ENCODE results near the gene MAGEA2B.
"Not testable (repeated sequence)": the region's sequence is repeated elsewhere in the genome, so short reads cannot be mapped to it uniquely, and the experiment has no call there.

MAGEA2B gene, protein sequence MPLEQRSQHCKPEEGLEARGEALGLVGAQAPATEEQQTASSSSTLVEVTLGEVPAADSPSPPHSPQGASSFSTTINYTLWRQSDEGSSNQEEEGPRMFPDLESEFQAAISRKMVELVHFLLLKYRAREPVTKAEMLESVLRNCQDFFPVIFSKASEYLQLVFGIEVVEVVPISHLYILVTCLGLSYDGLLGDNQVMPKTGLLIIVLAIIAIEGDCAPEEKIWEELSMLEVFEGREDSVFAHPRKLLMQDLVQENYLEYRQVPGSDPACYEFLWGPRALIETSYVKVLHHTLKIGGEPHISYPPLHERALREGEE

DNA sequence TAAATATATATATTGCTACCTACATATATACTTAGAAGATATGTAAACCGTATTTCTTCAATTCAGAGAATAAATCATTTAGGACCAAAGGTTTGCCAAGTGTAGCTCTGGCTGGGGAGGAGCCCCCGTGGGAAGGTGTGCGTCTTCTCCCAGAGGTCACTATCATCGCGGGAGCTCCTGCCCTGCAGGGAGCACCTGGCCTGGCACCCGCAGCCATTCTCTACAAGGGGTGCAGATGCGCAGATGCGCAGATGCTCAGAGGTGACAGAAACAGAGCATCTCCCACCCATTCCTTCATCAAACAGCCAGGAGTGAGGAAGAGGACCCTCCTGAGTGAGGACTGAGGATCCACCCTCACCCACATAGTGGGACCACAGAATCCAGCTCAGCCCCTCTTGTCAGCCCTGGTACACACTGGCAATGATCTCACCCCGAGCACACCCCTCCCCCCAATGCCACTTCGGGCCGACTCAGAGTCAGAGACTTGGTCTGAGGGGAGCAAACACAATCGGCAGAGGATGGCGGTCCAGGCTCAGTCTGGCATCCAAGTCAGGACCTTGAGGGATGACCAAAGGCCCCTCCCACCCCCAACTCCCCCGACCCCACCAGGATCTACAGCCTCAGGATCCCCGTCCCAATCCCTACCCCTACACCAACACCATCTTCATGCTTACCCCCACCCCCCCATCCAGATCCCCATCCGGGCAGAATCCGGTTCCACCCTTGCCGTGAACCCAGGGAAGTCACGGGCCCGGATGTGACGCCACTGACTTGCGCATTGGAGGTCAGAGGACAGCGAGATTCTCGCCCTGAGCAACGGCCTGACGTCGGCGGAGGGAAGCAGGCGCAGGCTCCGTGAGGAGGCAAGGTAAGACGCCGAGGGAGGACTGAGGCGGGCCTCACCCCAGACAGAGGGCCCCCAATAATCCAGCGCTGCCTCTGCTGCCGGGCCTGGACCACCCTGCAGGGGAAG lies at the start of gene MAGEA2B:
MAGEA2B (plus strand) TSS at position 814 of the 973 bp plus-strand sequence. CDS start 2,479 bp downstream, outside the sequence.
- not testable (repeated sequence) for H3K4me3 ChIP-seq (ENCODE audit: low read depth, low read length); DNase-seq (ENCODE audit: low read depth)

DNA sequence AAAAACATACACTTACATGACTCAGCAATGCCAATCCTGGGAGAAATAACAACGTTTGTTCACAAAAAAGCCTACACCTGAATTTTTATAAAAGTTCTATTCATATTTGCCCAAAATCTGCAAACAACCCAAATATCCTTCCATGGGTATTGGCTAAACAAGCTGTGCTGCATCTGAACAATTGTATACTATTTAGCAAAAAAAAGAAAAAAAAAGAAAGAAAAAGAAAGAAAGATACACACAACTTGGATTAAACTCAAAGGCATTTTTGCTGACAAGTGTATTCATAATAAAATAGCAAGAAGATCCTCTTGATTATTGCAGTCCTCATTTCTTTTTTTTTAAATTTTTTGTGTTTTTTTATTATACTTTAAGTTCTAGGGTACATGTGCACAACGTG lies 40.3 kb upstream of the MAGEA2B start:
- no peak for DNase-seq (ENCODE audit: low read depth)
- TF ChIP-seq MYC (IDR thresholded peaks at IDR 0.05; ENCODE audit: low read depth, low read length) (no peak), POLR2A (IDR thresholded peaks at IDR 0.05; ENCODE audit: extremely low read depth, insufficient read length) (no peak)
- TF ChIP-seq, protein P1, sequence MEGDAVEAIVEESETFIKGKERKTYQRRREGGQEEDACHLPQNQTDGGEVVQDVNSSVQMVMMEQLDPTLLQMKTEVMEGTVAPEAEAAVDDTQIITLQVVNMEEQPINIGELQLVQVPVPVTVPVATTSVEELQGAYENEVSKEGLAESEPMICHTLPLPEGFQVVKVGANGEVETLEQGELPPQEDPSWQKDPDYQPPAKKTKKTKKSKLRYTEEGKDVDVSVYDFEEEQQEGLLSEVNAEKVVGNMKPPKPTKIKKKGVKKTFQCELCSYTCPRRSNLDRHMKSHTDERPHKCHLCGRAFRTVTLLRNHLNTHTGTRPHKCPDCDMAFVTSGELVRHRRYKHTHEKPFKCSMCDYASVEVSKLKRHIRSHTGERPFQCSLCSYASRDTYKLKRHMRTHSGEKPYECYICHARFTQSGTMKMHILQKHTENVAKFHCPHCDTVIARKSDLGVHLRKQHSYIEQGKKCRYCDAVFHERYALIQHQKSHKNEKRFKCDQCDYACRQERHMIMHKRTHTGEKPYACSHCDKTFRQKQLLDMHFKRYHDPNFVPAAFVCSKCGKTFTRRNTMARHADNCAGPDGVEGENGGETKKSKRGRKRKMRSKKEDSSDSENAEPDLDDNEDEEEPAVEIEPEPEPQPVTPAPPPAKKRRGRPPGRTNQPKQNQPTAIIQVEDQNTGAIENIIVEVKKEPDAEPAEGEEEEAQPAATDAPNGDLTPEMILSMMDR (IDR thresholded peaks at IDR 0.05; ENCODE audit: low read depth, low read length) = no peak
- TF ChIP-seq, protein P2, sequence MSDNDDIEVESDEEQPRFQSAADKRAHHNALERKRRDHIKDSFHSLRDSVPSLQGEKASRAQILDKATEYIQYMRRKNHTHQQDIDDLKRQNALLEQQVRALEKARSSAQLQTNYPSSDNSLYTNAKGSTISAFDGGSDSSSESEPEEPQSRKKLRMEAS (IDR thresholded peaks at IDR 0.05; ENCODE audit: low read depth, low read length) = no peak
- H3K4me3 ChIP-seq (ENCODE audit: low read depth, low read length) = no peak overlapping the region

DNA sequence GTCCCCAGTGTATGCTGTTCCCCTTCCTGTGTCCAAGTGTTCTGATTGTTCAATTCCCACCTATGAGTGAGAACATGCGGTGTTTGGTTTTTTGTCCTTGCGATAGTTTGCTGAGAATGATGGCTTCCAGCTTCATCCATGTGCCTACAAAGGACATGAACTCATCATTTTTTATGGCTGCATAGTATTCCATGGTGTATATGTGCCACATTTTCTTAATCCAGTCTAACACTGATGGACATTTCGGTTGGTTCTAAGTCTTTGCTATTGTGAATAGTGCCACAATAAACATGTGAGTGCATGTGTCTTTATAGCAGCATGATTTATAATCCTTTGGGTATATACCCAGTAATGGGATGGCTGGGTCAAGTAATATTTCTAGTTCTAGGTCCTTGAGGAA lies 39.8 kb upstream of the MAGEA2B start:
- H3K4me3 ChIP-seq (ENCODE audit: low read depth, low read length); DNase-seq (ENCODE audit: low read depth): not testable (repeated sequence)

DNA sequence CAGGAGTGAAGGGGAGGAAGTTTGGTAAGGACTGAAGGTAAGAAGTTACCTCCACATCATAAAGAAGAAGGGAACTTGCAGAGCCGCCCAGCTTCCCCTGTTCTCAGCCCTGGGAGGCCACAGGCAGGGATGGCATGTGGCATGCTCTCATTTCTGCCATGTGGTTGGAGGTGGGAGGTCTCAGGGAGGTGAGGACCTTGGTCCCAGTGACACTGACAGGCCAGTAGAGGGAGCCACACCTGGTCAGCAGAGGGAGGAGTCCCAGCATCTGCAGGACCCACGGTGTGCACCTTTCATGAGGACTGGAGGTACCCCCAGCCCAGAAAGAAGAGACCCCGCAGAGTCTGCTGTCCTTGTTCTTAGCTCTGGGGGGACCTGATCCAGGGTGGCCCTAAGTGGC lies 33.4 kb upstream of the MAGEA2B start:
- DNase-seq (ENCODE audit: low read depth); H3K4me3 ChIP-seq (ENCODE audit: low read depth, low read length): not testable (repeated sequence)

DNA sequence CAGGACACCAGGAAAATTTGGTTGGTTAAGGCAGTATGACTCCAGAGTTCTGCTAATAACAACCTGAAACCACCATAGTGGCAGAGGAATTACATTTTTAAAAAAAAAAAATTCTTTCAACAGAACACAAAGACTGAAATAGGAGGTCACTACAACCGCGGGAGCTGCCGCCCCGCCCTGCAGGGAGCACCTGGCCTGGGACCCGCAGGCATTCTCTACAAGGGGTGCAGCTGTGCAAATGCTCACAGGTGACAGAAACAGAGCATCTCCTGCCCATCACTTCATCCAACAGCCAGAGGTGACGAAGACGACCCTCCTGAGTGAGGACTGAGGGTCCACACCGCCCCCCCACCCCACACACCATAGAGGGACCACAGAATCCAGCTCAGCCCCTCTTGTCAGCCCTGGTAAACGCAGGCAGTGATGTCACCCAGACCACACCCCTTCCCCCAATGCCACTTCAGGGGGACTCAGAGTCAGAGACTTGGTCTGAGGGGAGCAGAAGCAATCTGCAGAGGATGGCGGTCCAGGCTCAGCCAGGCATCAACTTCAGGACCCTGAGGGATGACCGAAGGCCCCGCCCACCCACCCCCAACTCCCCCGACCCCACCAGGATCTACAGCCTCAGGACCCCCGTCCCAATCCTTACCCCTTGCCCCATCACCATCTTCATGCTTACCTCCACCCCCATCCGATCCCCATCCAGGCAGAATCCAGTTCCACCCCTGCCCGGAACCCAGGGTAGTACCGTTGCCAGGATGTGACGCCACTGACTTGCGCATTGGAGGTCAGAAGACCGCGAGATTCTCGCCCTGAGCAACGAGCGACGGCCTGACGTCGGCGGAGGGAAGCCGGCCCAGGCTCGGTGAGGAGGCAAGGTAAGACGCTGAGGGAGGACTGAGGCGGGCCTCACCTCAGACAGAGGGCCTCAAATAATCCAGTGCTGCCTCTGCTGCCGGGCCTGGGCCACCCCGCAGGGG lies 16.2 kb upstream of the MAGEA2B start, which contains the start of gene MAGEA3:
MAGEA3 (plus strand) TSS at position 843 of the 980 bp plus-strand sequence. CDS start 2,039 bp downstream, outside the sequence.
- H3K4me3 ChIP-seq (ENCODE audit: low read depth, low read length) = not testable (repeated sequence)

DNA sequence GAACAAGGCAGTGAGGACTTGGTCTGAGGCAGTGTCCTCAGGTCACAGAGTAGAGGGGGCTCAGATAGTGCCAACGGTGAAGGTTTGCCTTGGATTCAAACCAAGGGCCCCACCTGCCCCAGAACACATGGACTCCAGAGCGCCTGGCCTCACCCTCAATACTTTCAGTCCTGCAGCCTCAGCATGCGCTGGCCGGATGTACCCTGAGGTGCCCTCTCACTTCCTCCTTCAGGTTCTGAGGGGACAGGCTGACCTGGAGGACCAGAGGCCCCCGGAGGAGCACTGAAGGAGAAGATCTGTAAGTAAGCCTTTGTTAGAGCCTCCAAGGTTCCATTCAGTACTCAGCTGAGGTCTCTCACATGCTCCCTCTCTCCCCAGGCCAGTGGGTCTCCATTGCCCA lies 14.0 kb upstream of the MAGEA2B start:
- not testable (repeated sequence) for DNase-seq (ENCODE audit: low read depth); H3K4me3 ChIP-seq (ENCODE audit: low read depth, low read length)

More for the DNA sequence above, 16.2 kb upstream of the MAGEA2B start, which contains the start of gene MAGEA3:
- not testable (repeated sequence) for DNase-seq (ENCODE audit: low read depth)

DNA sequence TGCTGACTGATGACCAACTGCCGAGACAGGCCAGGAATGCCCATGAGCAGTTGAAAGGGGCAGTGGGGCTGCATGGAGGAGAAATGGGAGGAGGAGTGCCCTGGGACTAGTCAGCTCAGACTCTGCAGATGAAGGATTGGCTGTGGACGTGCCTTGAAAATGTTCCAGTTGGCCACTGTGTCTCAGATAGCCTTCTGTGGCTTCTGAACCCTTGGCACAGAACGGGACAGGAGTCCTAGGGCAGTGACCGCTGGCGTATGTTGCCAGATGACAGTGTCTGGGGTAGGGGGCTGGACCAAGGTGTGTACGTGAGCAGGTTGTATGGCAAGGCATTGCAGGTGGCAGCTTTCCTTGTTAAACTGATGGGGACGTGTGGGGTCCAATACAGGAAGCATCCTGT lies 7.9 kb upstream of the MAGEA2B start:
- DNase-seq (ENCODE audit: low read depth); H3K4me3 ChIP-seq (ENCODE audit: low read depth, low read length): not testable (repeated sequence)

DNA sequence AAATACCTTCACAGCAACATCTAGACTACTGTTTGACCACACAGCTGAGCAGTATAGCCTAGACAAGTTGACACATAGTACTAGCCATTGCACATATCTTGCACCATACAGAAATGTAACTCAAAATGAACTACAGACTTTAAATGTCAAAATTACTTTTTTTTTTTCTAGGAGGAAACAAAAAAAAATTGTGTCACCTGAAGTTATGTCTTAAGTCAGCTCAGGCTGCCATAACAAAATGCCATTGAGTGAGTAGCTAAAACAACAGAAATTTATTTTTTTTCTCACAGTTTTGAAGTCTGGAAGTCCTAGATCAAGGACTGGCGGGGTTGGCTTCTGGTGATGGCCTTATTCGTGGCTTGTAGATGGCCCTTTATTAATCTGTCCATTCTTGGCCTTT lies 5.3 kb upstream of the MAGEA2B start, which contains the start of gene CSAG2:
CSAG2 (minus strand) TSS at position 101 of the 400 bp plus-strand sequence. CDS start 161 bp downstream, outside the sequence.
- H3K4me3 ChIP-seq (ENCODE audit: low read depth, low read length); DNase-seq (ENCODE audit: low read depth): not testable (repeated sequence)

DNA sequence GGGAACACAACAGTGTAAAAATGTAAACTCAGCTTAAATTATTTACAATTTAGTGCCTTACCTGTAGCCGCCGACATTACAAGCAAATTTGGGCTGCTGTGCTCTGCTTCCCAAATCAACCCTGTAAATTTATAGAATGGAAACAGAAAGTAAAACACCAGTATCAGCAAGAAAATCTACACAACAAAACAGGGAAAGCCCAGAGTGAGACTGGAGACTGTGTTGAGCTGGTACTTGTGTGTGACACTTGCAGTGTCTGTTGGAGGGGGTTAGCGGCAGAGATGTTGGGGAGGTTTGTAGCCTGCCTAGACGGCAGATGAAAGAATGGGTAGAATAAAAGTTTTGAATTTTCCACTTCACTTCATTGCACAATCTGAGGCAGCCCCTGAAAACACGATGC lies 1.2 kb upstream of the MAGEA2B start:
- H3K4me3 ChIP-seq (ENCODE audit: low read depth, low read length); DNase-seq (ENCODE audit: low read depth): not testable (repeated sequence)

DNA sequence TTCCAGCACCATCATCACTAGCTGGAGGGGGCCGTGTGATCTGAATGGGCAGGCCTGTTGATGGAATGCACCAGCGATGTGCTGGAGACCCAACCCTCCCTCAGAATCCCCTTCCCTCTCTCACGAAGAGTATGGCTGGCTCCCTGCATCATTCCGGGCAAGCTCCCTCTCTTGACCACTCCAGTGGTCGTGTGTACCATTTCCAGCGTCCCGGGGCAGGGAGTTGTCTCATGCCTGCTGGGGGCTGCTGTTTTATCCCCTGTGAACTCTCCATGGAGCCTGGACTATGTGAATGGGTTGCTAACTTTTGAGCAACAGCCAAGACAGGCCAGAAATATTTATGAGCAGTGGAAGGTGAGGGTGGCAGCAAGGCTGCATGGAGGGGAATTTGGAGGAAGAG lies 11.0 kb downstream of the MAGEA2B start:
- TF ChIP-seq MYC (IDR thresholded peaks at IDR 0.05; ENCODE audit: low read depth, low read length) = no peak

More for the DNA sequence above, 11.0 kb downstream of the MAGEA2B start:
- DNase-seq (ENCODE audit: low read depth) = no peak
- H3K4me3 ChIP-seq (ENCODE audit: low read depth, low read length) = no peak overlapping the region
